ENCODE measurements around the gene BCL2. TPM values are rescaled to one million over a fixed set of nuclear protein-coding genes. Genes with fewer than 3 reads are reported as not detected.

Gene BCL2
- total RNA-seq, 2 experiments from 2014 or later = 102 to 109 TPM

GRCh38 chr18:63173983-63174382, 145.6 kb downstream of the BCL2 start:
- DNase-seq = no peak
- peaks cover 27% of the 10 kb centered on the region for H3K4me1 Mint-ChIP-seq
- H3K36me3 Mint-ChIP-seq (ENCODE audit: low read depth) = peaks cover 71% of the 10 kb centered on the region
- no peak overlapping the region for H3K27ac Mint-ChIP-seq
- no peaks in the 10 kb centered on the region for H3K9me3 Mint-ChIP-seq
- ChIA-PET POLR2A (no interaction called here), CTCF (no interaction called here)
- no peaks in the 10 kb centered on the region for H3K27me3 Mint-ChIP-seq
- H3K4me3 Mint-ChIP-seq = no peak overlapping the region

GRCh38 chr18:63169853-63170252, 149.7 kb downstream of the BCL2 start:
- H3K4me3 Mint-ChIP-seq = no peak overlapping the region
- no peaks in the 10 kb centered on the region for H3K27me3 Mint-ChIP-seq
- POLR2A ChIA-PET = no interaction called here
- no peaks in the 10 kb centered on the region for H3K9me3 Mint-ChIP-seq
- H3K27ac Mint-ChIP-seq = no peak overlapping the region
- DNase-seq = no peak
- peaks cover 35% of the 10 kb centered on the region for H3K4me1 Mint-ChIP-seq
- peaks cover 73% of the 10 kb centered on the region for H3K36me3 Mint-ChIP-seq (ENCODE audit: low read depth)
- CTCF ChIA-PET = no interaction called here

GRCh38 chr18:63168287-63168686, 151.3 kb downstream of the BCL2 start:
- Mint-ChIP-seq H3K27me3 (no peaks in the 10 kb centered on the region), H3K4me1 (peaks cover 48% of the 10 kb centered on the region), H3K9me3 (no peaks in the 10 kb centered on the region), H3K36me3 (ENCODE audit: low read depth) (peaks cover 73% of the 10 kb centered on the region), H3K4me3 (no peak overlapping the region), H3K27ac (no peak overlapping the region)
- ChIA-PET CTCF (no interaction called here), POLR2A (no interaction called here)
- no peak for DNase-seq

GRCh38 chr18:63166142-63166541, 153.4 kb downstream of the BCL2 start:
- no peak overlapping the region for H3K27ac Mint-ChIP-seq
- peaks cover 60% of the 10 kb centered on the region for H3K4me1 Mint-ChIP-seq
- H3K9me3 Mint-ChIP-seq = no peaks in the 10 kb centered on the region
- DNase-seq = no peak
- H3K4me3 Mint-ChIP-seq = no peak overlapping the region
- peaks cover 62% of the 10 kb centered on the region for H3K36me3 Mint-ChIP-seq (ENCODE audit: low read depth)
- ChIA-PET POLR2A (interaction anchor here (1.5 to 1.9 kb wide), 2 partner anchors 9 to 12 kb away, joined by 5 to 8 read pairs; no protein-coding TSS in a partner anchor), CTCF (interaction anchor here (0.9 to 1.1 kb wide), 2 partner anchors 150 to 151 kb away, joined by 3 to 5 read pairs; no protein-coding TSS in a partner anchor)
- no peaks in the 10 kb centered on the region for H3K27me3 Mint-ChIP-seq

- Mint-ChIP-seq H3K27me3 (no peaks in the 10 kb centered on the region), H3K36me3 (ENCODE audit: low read depth) (peaks cover 60% of the 10 kb centered on the region), H3K9me3 (no peaks in the 10 kb centered on the region), H3K4me1 (peaks cover 70% of the 10 kb centered on the region), H3K4me3 (no peak overlapping the region), H3K27ac (no peak overlapping the region)
- ChIA-PET POLR2A (interaction anchor here (0.7 to 3.1 kb wide), 6 partner anchors 7 to 155 kb away, joined by 3 to 15 read pairs (median 4); partner anchors contain the start of gene BCL2), CTCF (interaction anchor here (1.3 to 1.6 kb wide), 4 partner anchors 9 to 153 kb away, joined by 3 to 7 read pairs (median 6); no protein-coding TSS in a partner anchor)
- no peak for DNase-seq
Measured at GRCh38 chr18:63164396-63164795, 155.2 kb downstream of the BCL2 start.

GRCh38 chr18:63162271-63163014, 157.1 kb downstream of the BCL2 start:
- Mint-ChIP-seq H3K4me3 (peak overlapping the region; percentile 60), H3K36me3 (ENCODE audit: low read depth) (peaks cover 53% of the 10 kb centered on the region), H3K27me3 (no peaks in the 10 kb centered on the region), H3K9me3 (no peaks in the 10 kb centered on the region), H3K4me1 (peaks cover 86% of the 10 kb centered on the region), H3K27ac (peak overlapping the region; percentile 95)
- DNase-seq = peak; percentile 46
- ChIA-PET POLR2A (interaction anchor here (0.6 to 3.1 kb wide), 28 partner anchors 9 to 259 kb away, joined by 3 to 42 read pairs (median 6); partner anchors contain the start of genes BCL2 and VPS4B), CTCF (interaction anchor here (1.4 to 2.9 kb wide), 3 partner anchors 11 to 155 kb away, joined by 4 to 16 read pairs (median 8); no protein-coding TSS in a partner anchor)

- Mint-ChIP-seq H3K27me3 (no peaks in the 10 kb centered on the region), H3K4me1 (peaks cover 90% of the 10 kb centered on the region), H3K9me3 (no peaks in the 10 kb centered on the region), H3K27ac (peak overlapping the region; percentile 95), H3K4me3 (peak overlapping the region; percentile 76), H3K36me3 (ENCODE audit: low read depth) (peaks cover 48% of the 10 kb centered on the region)
- CTCF ChIA-PET = interaction anchor here (1.4 to 2.9 kb wide), 2 partner anchors 35 to 156 kb away, joined by 8 to 16 read pairs; no protein-coding TSS in a partner anchor
- peak; percentile 87 for DNase-seq
- POLR2A ChIA-PET = interaction anchor here (0.6 to 3.1 kb wide), 29 partner anchors 10 to 260 kb away, joined by 3 to 42 read pairs (median 6); partner anchors contain the start of genes BCL2 and VPS4B
Measured at GRCh38 chr18:63161761-63162195, 157.8 kb downstream of the BCL2 start.

GRCh38 chr18:63161032-63161760, 158.4 kb downstream of the BCL2 start:
- ChIA-PET POLR2A (interaction anchor here (0.7 to 3.1 kb wide), 28 partner anchors 9 to 261 kb away, joined by 3 to 42 read pairs (median 6); partner anchors contain the start of genes BCL2 and VPS4B), CTCF (interaction anchor here (1.0 to 2.9 kb wide), 2 partner anchors 44 to 157 kb away, joined by 4 to 16 read pairs; no protein-coding TSS in a partner anchor)
- Mint-ChIP-seq H3K9me3 (no peaks in the 10 kb centered on the region), H3K4me3 (peak overlapping the region; percentile 76), H3K4me1 (peaks cover 94% of the 10 kb centered on the region), H3K27ac (peak overlapping the region; percentile 95), H3K27me3 (no peaks in the 10 kb centered on the region), H3K36me3 (ENCODE audit: low read depth) (peaks cover 47% of the 10 kb centered on the region)
- DNase-seq = peak; percentile 37

GRCh38 chr18:63160172-63160995, 159.2 kb downstream of the BCL2 start:
- ChIA-PET CTCF (interaction anchor here (1.0 to 2.9 kb wide), 3 partner anchors 45 to 158 kb away, joined by 3 to 16 read pairs (median 4); no protein-coding TSS in a partner anchor), POLR2A (interaction anchor here (1.0 to 6.4 kb wide), 17 partner anchors 8 to 158 kb away, joined by 3 to 62 read pairs (median 14); partner anchors contain the start of gene BCL2)
- H3K36me3 Mint-ChIP-seq (ENCODE audit: low read depth) = peaks cover 40% of the 10 kb centered on the region
- H3K4me3 Mint-ChIP-seq = peak overlapping the region; percentile 76
- H3K9me3 Mint-ChIP-seq = no peaks in the 10 kb centered on the region
- peak; percentile 38 for DNase-seq
- peaks cover 97% of the 10 kb centered on the region for H3K4me1 Mint-ChIP-seq
- peak overlapping the region; percentile 95 for H3K27ac Mint-ChIP-seq
- no peaks in the 10 kb centered on the region for H3K27me3 Mint-ChIP-seq

- Mint-ChIP-seq H3K27me3 (no peaks in the 10 kb centered on the region), H3K36me3 (ENCODE audit: low read depth) (peaks cover 44% of the 10 kb centered on the region), H3K4me1 (peaks cover 100% of the 10 kb centered on the region), H3K27ac (peak overlapping the region; percentile 95), H3K4me3 (peak overlapping the region; percentile 76), H3K9me3 (no peaks in the 10 kb centered on the region)
- POLR2A ChIA-PET = interaction anchor here (2.3 to 6.4 kb wide), 3 partner anchors 48 to 160 kb away, joined by 12 to 62 read pairs (median 17); partner anchors contain the start of gene BCL2
- DNase-seq = no peak
- CTCF ChIA-PET = interaction anchor here (0.6 to 1.5 kb wide), 3 partner anchors 38 to 662 kb away, joined by 3 read pairs; no protein-coding TSS in a partner anchor
Measured at GRCh38 chr18:63159590-63159989, 160.0 kb downstream of the BCL2 start.

- POLR2A ChIA-PET = interaction anchor here (1.0 to 6.4 kb wide), 8 partner anchors 38 to 160 kb away, joined by 3 to 62 read pairs (median 12); partner anchors contain the start of gene BCL2
- H3K4me3 Mint-ChIP-seq = peak overlapping the region; percentile 76
- no peak for DNase-seq
Measured at GRCh38 chr18:63158676-63159291, 160.8 kb downstream of the BCL2 start.

More at GRCh38 chr18:63158676-63159291, 160.8 kb downstream of the BCL2 start:
- peaks cover 100% of the 10 kb centered on the region for H3K4me1 Mint-ChIP-seq
- H3K36me3 Mint-ChIP-seq (ENCODE audit: low read depth) = peaks cover 44% of the 10 kb centered on the region
- CTCF ChIA-PET = interaction anchor here (0.9 to 2.0 kb wide), 11 partner anchors 9 to 263 kb away, joined by 3 to 13 read pairs (median 3); partner anchors contain the start of gene VPS4B
- no peaks in the 10 kb centered on the region for H3K9me3 Mint-ChIP-seq
- peak overlapping the region; percentile 95 for H3K27ac Mint-ChIP-seq
- H3K27me3 Mint-ChIP-seq = no peaks in the 10 kb centered on the region

Measured in activated CD4-positive, alpha-beta memory T cell treated with anti-CD3 and anti-CD28 coated beads, Interleukin-2, amount 10 ng/mL, durations not matched to agents 7 days and 5 days (primary cell).